ENCODE measurements around the gene UPP2. TPM values are rescaled to one million over a fixed set of nuclear protein-coding genes. Genes with fewer than 3 reads are reported as not detected.

The UPP2 gene
- under 1 TPM in 1 of 2 donors, not detected in 1; 0.16 TPM for total RNA-seq
- polyA plus RNA-seq (ENCODE audit: insufficient read depth, low read depth, low replicate concordance), result not detected
- long read RNA-seq, donor 1, result 0 reads
- long read RNA-seq, donor 2, result 0 reads

DNA sequence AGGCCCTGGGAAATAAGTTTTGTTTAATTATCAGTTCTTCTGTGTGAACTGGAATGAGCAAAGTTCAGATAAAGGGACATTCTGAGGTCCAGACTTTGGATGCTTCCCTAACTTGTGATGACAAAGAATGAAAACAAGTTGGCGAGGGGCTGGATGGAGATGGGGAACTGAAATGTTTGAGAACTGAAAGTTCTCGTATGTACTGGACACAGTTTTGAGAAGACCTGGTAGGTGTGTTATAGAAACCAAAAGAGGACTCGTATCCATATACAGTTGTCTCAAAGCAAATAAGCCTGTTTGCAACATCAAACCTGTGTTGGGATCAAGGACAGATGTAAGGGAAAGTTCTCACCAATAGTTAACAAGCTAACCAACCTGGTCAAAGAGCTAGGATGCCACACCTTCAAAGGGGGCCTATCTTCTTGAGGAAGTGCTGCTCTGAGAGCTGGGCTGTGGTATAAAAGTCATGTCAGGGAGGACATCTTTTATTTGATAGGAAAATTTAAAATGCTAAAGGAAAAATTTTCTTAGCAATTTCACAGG, at the start of gene UPP2:
UPP2 (plus strand) TSS at position 493 of the 543 bp plus-strand sequence. CDS start 188 bp downstream, outside the sequence.
- H3K27me3 ChIP-seq, result no peaks in the 10 kb centered on the region
- H3K4me1 ChIP-seq, result no peaks in the 10 kb centered on the region
- DNase-seq, result no peak
- H3K36me3 ChIP-seq (ENCODE audit: low read depth, missing control alignments), result no peaks in the 10 kb centered on the region
- intact Hi-C loops (cut with DNase I; ENCODE audit: low total_unique reads), result no loop called here
- 89 to 94% methylated on average over 3 of the region's 3 CpGs for WGBS, 2 donors
- no peak within 1 kb of the TSS for H3K4me3 ChIP-seq
- no peak for TF ChIP-seq CTCF (IDR thresholded peaks at IDR 0.05)
- no peak for TF ChIP-seq POLR2A (IDR thresholded peaks at IDR 0.05)
- H3K27ac ChIP-seq, result no peak within 1 kb of the TSS
- no peaks in the 10 kb centered on the region for H3K9me3 ChIP-seq

DNA sequence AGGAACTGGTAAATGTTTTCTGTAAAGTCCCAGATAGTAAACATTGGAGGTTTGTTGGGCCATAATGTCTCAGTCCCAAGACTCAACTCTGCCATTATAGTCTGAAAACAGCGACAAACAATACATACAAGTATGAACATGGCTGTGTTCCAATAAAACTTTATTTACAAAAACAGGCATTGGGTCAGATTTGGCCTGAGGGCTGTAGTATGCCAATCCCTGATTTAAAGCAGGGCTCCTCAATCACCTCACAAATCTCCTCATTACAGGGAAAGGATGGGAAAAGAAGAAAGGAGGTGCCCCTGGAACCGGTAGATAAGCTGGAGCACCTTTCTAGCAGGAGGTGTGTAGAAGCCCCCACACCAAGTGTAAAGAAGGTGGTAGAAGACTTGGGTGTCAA, 48.9 kb upstream of the UPP2 start:
- Histone ChIP-seq H3K4me1 (no peaks in the 10 kb centered on the region), H3K9me3 (no peaks in the 10 kb centered on the region), H3K4me3 (no peak overlapping the region), H3K36me3 (ENCODE audit: low read depth, missing control alignments) (no peaks in the 10 kb centered on the region), H3K27ac (no peak overlapping the region), H3K27me3 (no peaks in the 10 kb centered on the region)
- DNase-seq, result no peak
- no peak for TF ChIP-seq POLR2A (IDR thresholded peaks at IDR 0.05)
- TF ChIP-seq CTCF (IDR thresholded peaks at IDR 0.05), result no peak
- intact Hi-C loops (cut with DNase I; ENCODE audit: low total_unique reads), result no loop called here
- WGBS, 2 donors, result 91 to 92% methylated on average over 2 of the region's 2 CpGs

DNA sequence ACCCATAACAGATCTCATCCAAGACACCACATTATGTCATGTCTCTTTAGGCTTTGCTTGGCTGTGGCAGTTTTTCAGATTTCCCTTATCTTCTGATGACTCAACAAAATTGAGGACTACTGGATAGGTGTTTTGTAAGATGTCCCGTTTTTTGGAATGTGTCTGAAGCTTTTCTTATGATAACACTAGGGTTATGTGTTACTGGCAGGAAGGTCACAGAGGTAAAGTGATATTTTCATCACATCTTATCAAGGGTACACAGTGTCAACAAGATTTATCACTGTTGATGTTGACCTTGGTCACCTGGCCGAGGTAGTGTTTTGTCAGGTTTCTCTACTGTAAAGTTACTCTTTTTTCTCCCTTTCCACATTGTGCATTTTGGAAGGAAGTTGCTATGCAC, 44.8 kb upstream of the UPP2 start:
- Histone ChIP-seq H3K36me3 (ENCODE audit: low read depth, missing control alignments) (no peaks in the 10 kb centered on the region), H3K9me3 (no peaks in the 10 kb centered on the region), H3K4me3 (no peak overlapping the region), H3K4me1 (no peaks in the 10 kb centered on the region), H3K27ac (no peak overlapping the region), H3K27me3 (no peaks in the 10 kb centered on the region)
- intact Hi-C loops (cut with DNase I; ENCODE audit: low total_unique reads), result no loop called here
- no peak for TF ChIP-seq POLR2A (IDR thresholded peaks at IDR 0.05)
- TF ChIP-seq CTCF (IDR thresholded peaks at IDR 0.05), result no peak
- DNase-seq, result no peak
- WGBS, 2 donors, result 47 to 55% methylated on average over 2 of the region's 2 CpGs

GRCh38 chr2:158060160-158060834, 41.4 kb upstream of the UPP2 start:
- H3K4me3 ChIP-seq, result no peak overlapping the region
- no peaks in the 10 kb centered on the region for H3K36me3 ChIP-seq (ENCODE audit: low read depth, missing control alignments)
- intact Hi-C loops (cut with DNase I; ENCODE audit: low total_unique reads), result no loop called here
- no peaks in the 10 kb centered on the region for H3K9me3 ChIP-seq
- no peaks in the 10 kb centered on the region for H3K4me1 ChIP-seq
- TF ChIP-seq POLR2A (IDR thresholded peaks at IDR 0.05) (no peak), CTCF (IDR thresholded peaks at IDR 0.05) (no peak)
- H3K27me3 ChIP-seq, result no peaks in the 10 kb centered on the region
- 80 to 88% methylated on average over 2 of the region's 2 CpGs for WGBS, 2 donors
- no peak overlapping the region for H3K27ac ChIP-seq
- no peak for DNase-seq
